HS-5 (cell line): Measurements from ENCODE around the gene TCAP.

Source experiments
- DNase-seq: peaks from one replicate; pipeline ENCODE4 v3.0.0-alpha.2; 2012; ENCODE audit warnings: low read depth

The TCAP gene

DNA sequence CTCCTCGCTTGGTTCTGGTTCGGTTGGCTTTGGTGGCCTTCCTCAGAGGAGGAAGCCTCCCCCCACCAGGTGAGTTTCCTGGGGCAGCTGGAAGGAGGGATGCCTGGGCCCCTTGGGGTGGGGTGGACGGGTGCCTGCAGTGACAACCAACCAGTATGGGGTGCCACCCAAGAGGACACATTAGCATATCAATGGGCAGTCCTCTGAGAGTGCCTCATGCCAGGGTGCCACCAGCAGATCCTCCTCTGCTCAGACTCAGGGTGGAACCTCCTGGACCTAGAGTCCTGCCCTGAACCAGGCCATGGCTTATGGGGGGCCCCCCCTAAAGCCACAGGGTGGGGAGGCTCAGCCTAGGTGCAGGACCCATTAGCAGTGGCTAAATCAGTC, 35.7 kb upstream of the TCAP start:
- no peak for DNase-seq

DNA sequence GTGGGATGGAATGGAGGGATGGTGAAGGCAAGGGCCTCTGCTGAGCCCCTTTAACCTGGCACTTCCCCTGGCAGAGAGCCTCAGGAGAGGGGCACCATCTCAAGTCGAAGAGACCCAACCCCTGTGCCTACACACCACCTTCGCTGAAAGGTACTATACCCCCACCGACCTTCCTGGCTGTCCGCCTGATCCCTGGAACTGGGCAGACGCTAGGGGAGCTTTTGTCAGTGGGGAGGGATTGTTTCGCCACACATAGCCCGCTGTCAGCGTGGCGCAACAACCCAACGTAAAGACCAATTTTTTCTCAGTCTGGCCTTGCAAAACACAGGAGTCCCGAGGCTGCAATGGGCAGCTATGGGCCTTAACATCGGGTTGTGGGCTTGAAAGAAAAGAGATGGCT, 35.3 kb upstream of the TCAP start:
- DNase-seq, result no peak

DNA sequence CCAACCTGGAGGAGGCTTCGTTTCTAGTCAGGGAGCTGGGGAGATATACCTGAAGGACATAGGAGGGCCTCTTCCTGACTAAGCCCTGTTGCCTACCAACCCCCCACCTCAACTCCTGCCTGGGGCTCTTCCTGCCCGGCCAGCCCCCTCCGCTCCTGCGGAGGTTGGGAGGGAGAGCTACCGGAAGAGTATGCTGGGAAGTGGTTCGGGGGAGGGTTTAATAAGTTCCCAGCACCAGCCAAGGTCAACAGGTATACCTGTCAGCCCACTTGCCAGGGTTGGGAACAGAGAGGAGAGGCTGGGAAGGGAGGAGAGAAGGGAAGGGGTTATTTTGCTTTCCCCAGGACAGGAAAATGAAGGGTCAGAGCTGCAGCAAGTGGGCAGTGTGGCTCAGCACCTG, 33.7 kb upstream of the TCAP start:
- DNase-seq, result no peak

- DNase-seq, result no peak
Observed at GRCh38 chr17:39632153-39632941, 32.8 kb upstream of the TCAP start.

- no peak for DNase-seq
Observed at GRCh38 chr17:39633570-39634183, 31.5 kb upstream of the TCAP start.

GRCh38 chr17:39634384-39634871, 30.7 kb upstream of the TCAP start:
- no peak for DNase-seq

DNA sequence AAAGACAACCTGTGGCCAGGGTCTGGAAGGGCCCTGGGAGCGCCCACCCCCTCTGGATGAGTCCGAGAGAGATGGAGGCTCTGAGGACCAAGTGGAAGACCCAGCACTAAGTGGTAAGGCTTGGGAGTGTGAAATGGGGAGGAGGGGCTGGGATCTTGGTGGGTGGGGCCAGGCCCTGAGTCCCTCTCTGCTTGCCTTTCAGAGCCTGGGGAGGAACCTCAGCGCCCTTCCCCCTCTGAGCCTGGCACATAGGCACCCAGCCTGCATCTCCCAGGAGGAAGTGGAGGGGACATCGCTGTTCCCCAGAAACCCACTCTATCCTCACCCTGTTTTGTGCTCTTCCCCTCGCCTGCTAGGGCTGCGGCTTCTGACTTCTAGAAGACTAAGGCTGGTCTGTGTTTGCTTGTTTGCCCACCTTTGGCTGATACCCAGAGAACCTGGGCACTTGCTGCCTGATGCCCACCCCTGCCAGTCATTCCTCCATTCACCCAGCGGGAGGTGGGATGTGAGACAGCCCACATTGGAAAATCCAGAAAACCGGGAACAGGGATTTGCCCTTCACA, 29.5 kb upstream of the TCAP start:
- DNase-seq, result no peak

DNA sequence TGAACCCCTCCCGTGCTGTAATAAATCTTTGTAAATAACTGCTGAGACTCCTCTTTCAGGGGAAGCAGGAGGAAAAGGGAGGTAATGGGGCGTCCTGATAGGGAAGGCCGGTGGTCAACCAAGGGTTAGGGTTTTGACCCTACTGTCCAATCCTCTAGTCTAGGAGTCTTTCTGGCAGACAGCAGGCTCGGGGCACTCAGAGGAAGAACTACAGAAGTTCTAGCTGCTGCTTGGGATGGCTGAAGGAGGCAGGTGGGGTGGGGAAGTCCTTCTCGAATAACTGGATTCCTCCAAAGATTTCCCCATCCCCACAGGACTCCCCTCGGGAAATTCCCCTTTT, 28.6 kb upstream of the TCAP start:
- no peak for DNase-seq

DNA sequence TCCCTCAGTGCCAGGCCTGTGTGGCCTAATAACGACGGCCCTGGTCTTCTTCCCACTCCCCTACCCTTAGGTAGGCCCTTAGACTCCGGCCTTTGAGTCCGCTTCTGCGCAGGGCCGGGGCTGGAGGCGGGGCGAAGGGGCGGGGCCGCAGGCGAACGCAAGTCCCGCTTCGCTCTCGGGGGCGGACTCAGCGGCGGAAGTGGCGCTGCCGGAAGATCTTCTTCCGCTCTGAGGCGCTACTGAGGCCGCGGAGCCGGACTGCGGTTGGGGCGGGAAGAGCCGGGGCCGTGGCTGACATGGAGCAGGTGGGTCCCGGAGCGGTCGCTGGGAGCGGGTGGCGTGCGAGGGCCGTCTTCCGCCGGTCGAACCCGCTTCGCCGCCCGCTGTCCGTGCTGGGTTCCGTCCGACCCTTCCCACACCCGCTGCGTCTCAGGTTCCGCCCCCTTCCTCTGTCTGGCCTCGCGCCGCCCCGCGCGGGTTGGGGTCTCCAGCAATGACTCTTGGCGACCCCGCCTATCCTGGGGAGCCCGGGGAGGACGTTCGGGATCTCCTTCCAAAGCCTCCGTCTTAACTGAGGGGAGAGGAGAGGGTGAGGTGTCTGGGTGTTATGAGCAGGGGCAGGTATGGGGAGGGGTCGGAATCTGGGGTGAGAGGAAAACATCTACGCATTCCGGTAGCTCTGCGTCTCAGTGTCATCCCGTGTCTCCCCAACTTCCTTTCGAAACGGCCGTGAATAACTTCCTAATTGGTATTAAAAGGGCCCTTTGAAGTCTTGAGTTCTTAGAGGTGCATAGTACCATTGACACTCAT, 28.0 kb upstream of the TCAP start, which contains the start of gene STARD3:
TSS of gene STARD3 (plus strand) at position 218 of the 810 bp plus-strand sequence. CDS start 16,388 bp downstream, outside the sequence.
- peak; percentile 34 for DNase-seq

DNA sequence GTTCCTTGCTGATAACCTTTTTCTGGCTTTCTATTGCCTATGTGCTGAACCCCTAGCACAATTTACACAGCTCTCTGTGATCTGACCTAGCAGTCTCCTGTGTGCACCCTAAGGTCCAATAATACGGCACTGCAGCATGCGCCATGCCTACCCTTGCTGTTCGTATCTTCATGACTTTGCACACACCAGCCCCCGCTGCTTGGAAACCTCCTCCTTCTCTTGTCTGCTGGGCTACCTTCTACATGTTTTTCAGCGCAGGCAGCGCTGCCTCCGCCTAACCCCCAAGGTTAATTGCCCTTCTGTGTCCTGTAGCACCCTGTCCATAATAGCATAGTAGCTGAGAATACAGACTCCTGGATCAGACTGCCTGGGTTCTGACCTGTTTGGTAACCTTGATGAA, 26.8 kb upstream of the TCAP start:
- DNase-seq, result no peak

- DNase-seq, result no peak
Observed at GRCh38 chr17:39639043-39639442, 26.1 kb upstream of the TCAP start.

DNA sequence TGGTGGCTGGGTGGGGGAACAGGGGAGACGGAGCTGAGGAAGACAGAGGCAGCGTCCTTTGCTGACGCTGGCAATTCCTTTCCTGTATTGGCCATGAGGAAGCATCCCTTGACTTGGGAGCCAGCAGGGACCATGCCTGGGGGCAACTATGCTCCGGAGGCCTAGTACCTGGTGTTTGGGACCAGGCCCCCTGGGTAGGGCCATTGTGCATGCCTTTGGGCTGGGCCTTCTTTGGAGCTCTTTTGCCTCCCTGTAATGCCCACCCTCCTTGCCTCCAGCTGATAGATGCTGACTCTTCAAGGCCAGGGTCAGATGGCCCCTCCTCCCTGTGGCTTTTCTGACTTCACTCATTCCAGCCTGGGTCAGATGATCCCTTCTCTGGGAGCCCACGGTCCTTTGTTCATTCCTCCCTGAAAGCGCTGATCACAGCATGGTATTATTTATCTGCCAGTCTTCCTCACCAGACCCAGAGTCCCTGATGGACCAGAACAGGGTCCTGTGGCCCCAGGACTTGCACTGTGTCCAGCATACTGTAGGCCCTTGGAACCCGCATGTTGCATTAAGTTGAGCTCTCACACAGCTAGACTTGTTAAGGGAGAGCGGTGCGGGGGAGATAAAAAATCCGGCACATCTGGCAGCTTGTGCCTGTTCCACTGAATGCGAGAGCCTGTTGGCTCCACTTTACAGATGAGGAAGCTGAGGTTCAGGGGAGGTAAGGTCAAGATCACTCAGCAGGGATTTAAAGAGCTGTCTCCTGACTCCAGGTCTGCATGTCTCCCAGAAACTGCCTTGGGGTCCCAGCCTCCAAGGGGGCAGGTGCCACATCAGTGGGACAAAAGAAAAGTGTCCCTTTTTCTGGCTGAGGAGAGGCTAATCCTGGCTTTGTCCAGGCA, 25.3 kb upstream of the TCAP start:
- DNase-seq, result no peak

- DNase-seq, result no peak
Observed at GRCh38 chr17:39640591-39641031, 24.5 kb upstream of the TCAP start.

GRCh38 chr17:39641097-39641496, 24.1 kb upstream of the TCAP start:
- DNase-seq, result no peak

DNA sequence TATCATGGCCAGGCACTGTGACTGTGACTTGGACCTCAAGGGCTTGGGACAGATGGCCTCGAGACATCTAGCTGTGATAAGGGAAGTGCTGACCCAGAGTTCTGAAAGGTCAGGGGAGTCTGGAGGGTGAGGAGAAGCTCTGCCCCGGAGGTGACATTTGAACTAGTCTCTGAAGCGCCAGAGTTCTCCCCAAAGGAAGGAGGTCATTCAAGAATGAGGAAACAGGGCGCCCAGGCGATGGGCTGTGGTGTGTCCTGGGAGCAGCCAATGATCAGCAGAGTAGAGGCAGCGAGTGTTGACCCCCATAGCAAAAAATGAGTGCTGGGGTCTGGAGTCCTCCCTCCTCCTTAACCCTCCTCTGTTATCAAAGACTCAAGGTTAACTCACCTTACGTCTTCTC, 23.3 kb upstream of the TCAP start:
- DNase-seq, result no peak

- no peak for DNase-seq
Observed at GRCh38 chr17:39642291-39643074, 22.7 kb upstream of the TCAP start.

- no peak for DNase-seq
Observed at GRCh38 chr17:39643271-39643670, 21.9 kb upstream of the TCAP start.

DNA sequence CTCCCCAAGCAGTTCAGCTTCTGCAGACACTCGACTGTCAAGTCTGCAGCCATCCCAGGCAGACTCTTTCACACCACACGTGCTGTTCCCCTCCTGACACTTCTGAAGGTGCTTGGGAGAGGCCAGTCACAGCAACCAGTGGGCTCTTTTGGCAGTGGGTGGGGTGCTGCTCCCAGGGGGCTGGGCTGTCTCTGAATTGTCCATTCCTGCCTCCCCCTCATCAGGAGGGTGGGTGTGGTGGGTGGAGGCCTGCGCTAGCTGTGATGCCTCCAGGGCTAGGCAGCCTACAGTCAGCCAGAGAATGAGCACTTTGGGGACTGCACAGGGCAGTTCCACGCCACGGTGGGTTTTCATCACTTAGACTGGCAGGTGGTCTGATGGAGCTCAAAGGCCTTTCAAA, 17.9 kb upstream of the TCAP start:
- DNase-seq, result no peak

- no peak for DNase-seq
Observed at GRCh38 chr17:39648616-39649366, 16.4 kb upstream of the TCAP start.

DNA sequence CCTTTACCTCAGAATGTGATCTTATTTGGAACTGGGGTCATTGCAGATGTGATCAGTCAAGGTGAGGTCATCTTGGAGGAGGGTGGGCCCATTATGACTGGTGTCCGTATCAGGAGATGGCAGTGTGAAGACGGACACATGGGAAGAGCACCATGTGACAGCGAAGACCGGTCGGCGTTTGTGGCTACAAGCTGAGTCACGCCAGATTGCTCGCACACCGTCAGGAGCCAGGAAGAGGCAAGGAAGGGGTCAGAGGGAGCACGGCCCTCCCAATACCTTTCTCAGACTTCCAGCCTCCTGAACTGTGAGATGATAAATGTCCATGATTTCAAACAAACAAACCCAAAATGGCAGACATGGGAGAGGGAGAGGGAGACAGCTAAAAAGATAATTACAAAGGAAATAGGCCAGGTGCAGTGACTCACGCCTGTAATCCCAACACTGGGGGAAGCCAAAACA, 15.0 kb upstream of the TCAP start:
- DNase-seq, result no peak
